Measurements from ENCODE around the gene MAB21L2.

The MAB21L2 gene

DNA sequence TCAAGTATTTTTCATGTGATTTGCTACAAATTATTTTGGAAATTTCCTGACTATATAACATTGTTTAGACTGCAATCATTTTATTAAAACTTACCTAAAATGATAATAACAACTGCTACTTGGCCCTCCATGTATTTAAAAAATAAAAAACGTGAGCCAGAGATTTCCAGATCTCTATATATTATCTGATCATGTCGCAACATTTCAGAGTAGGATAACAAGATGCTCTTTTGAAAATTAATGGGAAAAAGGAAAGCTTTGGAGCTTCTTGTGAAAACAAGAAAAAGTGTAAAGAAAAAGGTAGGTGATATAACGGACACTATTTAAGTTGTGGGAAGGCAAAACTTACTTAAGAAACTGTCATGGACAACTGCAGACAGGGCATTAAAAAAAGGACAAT, 14.9 kb upstream of the MAB21L2 start:
- H3K4me3 ChIP-seq (ENCODE audit: low read depth, low read length), result no peak overlapping the region
- TF ChIP-seq CTCF (IDR thresholded peaks at IDR 0.05; ENCODE audit: low read depth, low read length, missing control alignments), result no peak
- no peak for DNase-seq (ENCODE audit: low read depth)

- H3K4me3 ChIP-seq (ENCODE audit: low read depth, low read length), result no peak overlapping the region
Observed at GRCh38 chr4:150569384-150569987, 12.5 kb upstream of the MAB21L2 start.

GRCh38 chr4:150569998-150570535, 11.9 kb upstream of the MAB21L2 start:
- DNase-seq (ENCODE audit: low read depth), result no peak
- TF ChIP-seq CTCF (IDR thresholded peaks at IDR 0.05; ENCODE audit: low read depth, low read length, missing control alignments), result no peak
- no peak overlapping the region for H3K4me3 ChIP-seq (ENCODE audit: low read depth, low read length)

More at GRCh38 chr4:150569384-150569987, 12.5 kb upstream of the MAB21L2 start:
- no peak for DNase-seq (ENCODE audit: low read depth)
- no peak for TF ChIP-seq CTCF (IDR thresholded peaks at IDR 0.05; ENCODE audit: low read depth, low read length, missing control alignments)

DNA sequence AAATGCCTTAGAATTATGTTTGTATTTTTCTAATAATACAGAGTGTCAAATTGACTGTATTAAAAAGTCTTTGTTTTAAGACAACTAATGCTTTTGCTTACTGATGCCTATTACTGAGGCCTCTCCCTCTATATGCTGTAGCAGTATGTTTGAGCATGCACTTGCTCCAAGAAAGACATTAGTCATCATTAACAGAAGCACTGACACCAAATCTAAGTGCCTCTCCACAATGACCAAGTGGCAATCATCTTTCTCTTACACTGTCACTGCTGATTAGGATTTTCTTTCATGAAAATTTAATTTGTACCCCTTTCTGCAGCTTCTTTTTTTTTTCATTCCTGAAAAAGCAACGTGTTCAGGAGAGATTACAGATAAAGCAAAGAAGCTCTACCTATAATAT, 11.1 kb upstream of the MAB21L2 start:
- TF ChIP-seq CTCF (IDR thresholded peaks at IDR 0.05; ENCODE audit: low read depth, low read length, missing control alignments), result no peak
- H3K4me3 ChIP-seq (ENCODE audit: low read depth, low read length), result no peak overlapping the region
- DNase-seq (ENCODE audit: low read depth), result no peak

DNA sequence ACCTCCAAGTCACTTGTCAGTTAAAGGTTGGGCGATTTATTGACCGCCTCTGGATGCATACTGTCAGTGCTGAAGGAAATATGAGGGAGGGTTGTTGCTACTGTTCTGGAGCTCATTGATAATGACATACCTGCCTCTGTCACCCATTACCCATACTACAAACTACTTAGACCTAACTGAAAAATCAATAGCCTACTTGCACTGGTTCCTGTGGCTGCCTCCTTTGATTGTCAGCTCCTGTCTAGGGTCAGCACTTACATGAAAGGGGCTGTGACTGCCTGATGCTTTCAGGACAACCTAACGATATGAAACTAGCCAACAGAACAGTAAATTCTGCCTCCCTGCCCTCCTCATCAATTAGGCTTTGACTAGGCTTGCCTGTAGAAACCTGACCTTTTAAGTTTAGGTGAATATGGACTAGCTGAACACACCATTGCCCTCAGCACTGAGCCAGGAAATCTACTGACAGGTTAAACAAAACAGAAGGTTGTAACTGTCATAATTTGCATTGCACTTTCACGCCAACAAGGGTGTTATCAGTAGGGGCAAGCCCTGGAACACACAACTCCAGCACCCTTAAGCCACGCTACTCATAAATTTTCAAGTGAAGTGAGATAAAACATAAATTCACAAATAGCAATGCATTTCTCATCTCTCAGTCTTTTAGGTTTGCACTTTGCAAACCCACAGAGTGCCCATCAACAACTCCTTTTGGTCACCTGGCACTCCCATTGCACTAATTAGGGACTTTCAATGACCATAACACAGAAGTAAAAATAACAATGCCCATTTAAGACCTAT, 9.0 kb upstream of the MAB21L2 start:
- H3K4me3 ChIP-seq (ENCODE audit: low read depth, low read length), result no peak overlapping the region
- no peak for TF ChIP-seq CTCF (IDR thresholded peaks at IDR 0.05; ENCODE audit: low read depth, low read length, missing control alignments)
- no peak for DNase-seq (ENCODE audit: low read depth)

GRCh38 chr4:150573534-150573933, 8.4 kb upstream of the MAB21L2 start:
- TF ChIP-seq CTCF (IDR thresholded peaks at IDR 0.05; ENCODE audit: low read depth, low read length, missing control alignments), result no peak
- no peak overlapping the region for H3K4me3 ChIP-seq (ENCODE audit: low read depth, low read length)
- no peak for DNase-seq (ENCODE audit: low read depth)
